ENCODE results near the gene CLPSL2.

DNA sequence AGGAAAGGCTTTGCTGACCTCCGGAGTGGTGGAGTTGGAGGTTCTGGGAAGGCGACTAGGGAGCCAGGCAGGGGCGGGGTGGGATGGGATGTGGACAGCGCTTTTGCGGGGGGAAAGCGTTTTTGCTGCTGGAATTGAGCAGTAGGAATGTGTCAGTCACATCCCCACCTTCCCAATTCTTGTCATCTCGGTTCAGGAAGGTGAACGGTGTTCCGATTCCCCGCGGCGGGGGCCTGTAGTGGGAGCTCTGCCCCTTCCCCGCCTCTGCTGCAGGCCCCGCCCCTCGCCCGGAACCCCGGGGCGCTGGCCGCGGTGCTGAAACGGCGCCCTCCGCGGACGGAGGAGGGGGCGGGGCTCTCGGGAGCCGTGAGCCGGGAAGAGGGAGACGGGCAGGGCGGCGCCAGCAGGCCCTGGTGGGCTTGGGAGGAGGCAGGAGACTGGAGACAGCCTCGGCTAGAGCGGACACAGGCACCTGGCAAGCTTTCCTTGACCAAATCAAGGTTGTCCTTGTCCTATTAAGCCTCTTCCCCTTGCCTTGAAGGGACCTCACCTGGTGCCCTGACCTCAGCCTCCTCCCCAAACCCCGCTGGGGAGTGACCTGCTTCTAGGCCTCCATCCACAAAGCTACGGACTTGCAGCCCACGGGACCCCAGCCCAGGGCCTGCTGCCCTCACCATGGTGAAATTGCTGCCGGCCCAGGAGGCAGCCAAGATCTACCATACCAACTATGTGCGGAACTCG is 28.8 kb downstream of the CLPSL2 start, which contains the start of gene LHFPL5:
- TF ChIP-seq EZH2 (IDR thresholded peaks at IDR 0.05): no peak
- no peak for TF ChIP-seq POLR2AphosphoS5 (IDR thresholded peaks at IDR 0.05; ENCODE audit: borderline replicate concordance, low read depth, low read length)
- TF ChIP-seq FOXP2 (optimal IDR thresholded peaks at IDR 0.05; ENCODE audit: control extremely low read depth, extremely low read length, insufficient read depth): no peak

All from SK-N-MC (cell line).